ENCODE data around the gene GAK. TPM values are rescaled to one million over a fixed set of nuclear protein-coding genes. Genes with fewer than 3 reads are reported as not detected.

The GAK gene
- total and polyA plus RNA-seq, 2 of the 4 experiments (the other 2 are of a cell fraction), result 45.1 to 133 TPM

GRCh38 chr4:829291-829690 is 102.8 kb downstream of the GAK start:
- DNase-seq (no peak), ATAC-seq (ENCODE audit: low read depth) (no peak)
- Histone ChIP-seq H3K36me3 (ENCODE audit: control insufficient read depth, insufficient read depth, low read length) (no peaks in the 10 kb centered on the region), H4K5ac (ENCODE audit: low read depth, low read length) (no peak overlapping the region), H3K4me1 (ENCODE audit: control insufficient read depth, insufficient read depth, low read length) (no peaks in the 10 kb centered on the region; the same call in 1 of the 2 replicates), H3K9me3 (ENCODE audit: control insufficient read depth, insufficient read depth, low read length) (peaks cover 5% of the 10 kb centered on the region; the same call in 1 of the 2 replicates), H3K27me3 (ENCODE audit: control insufficient read depth, insufficient read depth, low read length) (peaks cover 57% of the 10 kb centered on the region), H4K8ac (ENCODE audit: low read depth in 2 of 2, low read length in 2 of 2) (no peak overlapping the region), H2BK120ac (ENCODE audit: low read depth, low read length) (no peak overlapping the region), H2AK5ac (ENCODE audit: low read depth, low read length) (no peak overlapping the region), H2AK9ac (replicated peaks; ENCODE audit: low read depth, low read length, poor library complexity) (no peak overlapping the region), H3K4ac (ENCODE audit: low read depth, low read length) (no peak overlapping the region), H3K27ac (ENCODE audit: insufficient read depth, low read length) (no peak overlapping the region), H3K9me1 (ENCODE audit: insufficient read depth, low read length) (no peaks in the 10 kb centered on the region), H2BK15ac (ENCODE audit: low read depth, low read length) (no peak overlapping the region), H3K9ac (ENCODE audit: low read depth, low read length) (no peak overlapping the region), H4K91ac (ENCODE audit: insufficient read depth, low read depth, low read length) (no peak overlapping the region), H2BK5ac (ENCODE audit: low read depth, low read length, poor library complexity, severe bottlenecking) (no peak overlapping the region), H3K4me2 (ENCODE audit: low read depth, low read length) (no peak overlapping the region), H3K79me1 (ENCODE audit: low read depth in 1 of 2, low read length in 2 of 2) (no peaks in the 10 kb centered on the region), H3K18ac (ENCODE audit: low read depth, low read length) (no peak overlapping the region), H3K4me3 (ENCODE audit: insufficient read depth, low read depth, low read length) (no peak overlapping the region), H3K56ac (ENCODE audit: extremely low read depth, insufficient read depth, low read length) (no peak overlapping the region), H3K23ac (ENCODE audit: low read depth, low read length) (no peak overlapping the region), H4K20me1 (ENCODE audit: insufficient read depth, low read length) (peaks cover 3% of the 10 kb centered on the region; the same call in 1 of the 2 replicates), H2BK20ac (ENCODE audit: low read depth, low read length) (no peak overlapping the region), H2AFZ (replicated peaks; ENCODE audit: low read length, poor library complexity) (no peak overlapping the region), H3K14ac (replicated peaks; ENCODE audit: low read depth, low read length) (no peak overlapping the region)
- TF ChIP-seq RFX5 (IDR thresholded peaks at IDR 0.05; ENCODE audit: low read depth, low read length) (no peak), RCOR1 (IDR thresholded peaks at IDR 0.05; ENCODE audit: insufficient replicate concordance, low read length) (no peak), CEBPB (IDR thresholded peaks at IDR 0.05; ENCODE audit: low read depth, low read length) (no peak), POLR2A (IDR thresholded peaks at IDR 0.05; ENCODE audit: low read depth, low read length) (no peak), MAZ (IDR thresholded peaks at IDR 0.05; ENCODE audit: borderline replicate concordance, low read depth, low read length) (no peak), SMC3 (IDR thresholded peaks at IDR 0.05; ENCODE audit: low read depth, low read length) (no peak), FOS (IDR thresholded peaks at IDR 0.05; ENCODE audit: low read depth, low read length) (no peak), MXI1 (IDR thresholded peaks at IDR 0.05; ENCODE audit: borderline replicate concordance, low read depth, low read length) (no peak), USF2 (IDR thresholded peaks at IDR 0.05; ENCODE audit: low read depth, low read length) (no peak)
- no TSS peak for BruUV-seq (replicated peaks)
- WGBS, 2 experiments (ENCODE audit: extremely low coverage in 2 of 2, insufficient read length in 1 of 2), result 80% methylated on average over 2 of the region's 6 CpGs; no CpG with 5 or more reads in 1 of the 2 experiments
- intact Hi-C loops (cut with micrococcal nuclease) (no loop called here), dilution Hi-C loops (cut with HindIII; ENCODE audit: low sequenced_read_pairs, unreplicated experiment) (no loop called here), in situ Hi-C loops (cut with MboI; ENCODE audit: low sequenced_read_pairs) (no loop called here)
- ChIA-PET CTCF (no interaction called here), POLR2A (ENCODE audit: unreplicated experiment) (no interaction called here)

Measured in IMR-90 (cell line).